IPS DF 19.7 (cell line): Measurements from ENCODE around the gene ZNF611.
"Not testable (repeated sequence)": the region's sequence is repeated elsewhere in the genome, so short reads cannot be mapped to it uniquely, and the experiment has no call there.

Source experiments
- DNase-seq: peaks from one replicate; pipeline ENCODE4 v3.0.0-alpha.2; 2013; ENCODE audit warnings: low read depth, low spot score

ZNF611 gene

GRCh38 chr19:52716522-52716921 is 18.3 kb downstream of the ZNF611 start:
- peak; percentile 75 for DNase-seq

DNA sequence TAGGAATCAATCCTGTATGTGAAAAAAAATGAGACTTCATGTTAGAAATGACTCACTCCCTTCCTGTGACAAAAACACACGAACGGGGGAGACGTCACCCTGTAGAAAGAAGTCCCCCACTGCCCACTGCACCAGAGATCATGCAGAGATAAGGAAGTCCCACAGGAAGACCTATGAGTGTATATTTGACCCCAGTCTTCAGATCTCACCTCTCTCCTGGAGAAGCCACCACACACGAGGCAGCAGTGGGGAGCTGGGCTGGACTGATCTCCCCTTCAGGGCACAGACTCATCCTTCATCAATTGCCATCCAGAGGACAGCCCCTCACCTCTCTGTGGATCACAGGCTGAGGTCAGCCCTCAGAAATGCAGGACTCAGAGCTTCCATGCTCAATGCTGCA is 18.9 kb downstream of the ZNF611 start:
- DNase-seq, result not testable (repeated sequence)

DNA sequence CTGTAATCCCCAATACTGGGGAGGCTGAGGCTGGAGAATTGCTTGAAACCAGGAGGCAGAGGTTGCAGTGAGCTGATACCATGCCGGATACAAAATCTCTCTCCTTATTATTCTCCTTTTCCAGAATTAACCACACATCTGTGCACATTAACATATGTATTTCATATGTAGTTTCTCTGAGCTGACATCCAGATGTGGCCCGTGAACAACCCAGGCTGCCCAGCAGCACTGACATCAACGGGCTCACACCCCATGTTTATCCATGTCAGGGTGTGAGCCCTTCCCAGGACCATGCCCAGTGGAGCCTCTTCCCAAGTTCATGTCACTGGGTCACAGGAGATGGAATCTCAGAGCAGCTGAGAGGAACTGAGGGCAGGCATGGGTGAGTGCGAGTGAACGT is 19.5 kb downstream of the ZNF611 start:
- DNase-seq, result not testable (repeated sequence)

GRCh38 chr19:52713051-52713450 is 21.8 kb downstream of the ZNF611 start:
- not testable (repeated sequence) for DNase-seq

DNA sequence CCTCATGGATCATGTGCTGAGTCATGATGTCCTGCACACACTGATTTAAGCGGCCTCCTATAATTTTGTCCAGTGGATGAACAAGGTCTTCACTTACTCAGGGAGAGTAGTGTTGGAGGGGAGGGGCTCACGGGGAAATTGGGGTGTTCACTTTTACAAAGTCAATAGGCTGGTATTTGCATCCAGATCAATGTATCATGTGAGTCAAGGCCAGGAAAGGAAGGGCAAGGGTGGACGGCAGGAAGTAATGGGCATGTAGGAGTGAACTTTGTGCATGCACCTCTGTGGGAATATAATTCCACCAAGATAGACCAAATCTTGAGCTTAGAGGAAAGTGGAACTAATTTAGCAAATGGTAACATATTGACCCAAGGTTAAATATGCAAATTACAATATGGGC is 23.2 kb downstream of the ZNF611 start:
- not testable (repeated sequence) for DNase-seq

- DNase-seq, result no peak
Observed at GRCh38 chr19:52710538-52710937, 24.3 kb downstream of the ZNF611 start.

GRCh38 chr19:52705615-52706014 is 29.2 kb downstream of the ZNF611 start:
- DNase-seq, result not testable (repeated sequence)

GRCh38 chr19:52703917-52704316 is 30.9 kb downstream of the ZNF611 start:
- DNase-seq, result no peak

GRCh38 chr19:52700673-52701072 is 34.2 kb downstream of the ZNF611 start:
- no peak for DNase-seq

DNA sequence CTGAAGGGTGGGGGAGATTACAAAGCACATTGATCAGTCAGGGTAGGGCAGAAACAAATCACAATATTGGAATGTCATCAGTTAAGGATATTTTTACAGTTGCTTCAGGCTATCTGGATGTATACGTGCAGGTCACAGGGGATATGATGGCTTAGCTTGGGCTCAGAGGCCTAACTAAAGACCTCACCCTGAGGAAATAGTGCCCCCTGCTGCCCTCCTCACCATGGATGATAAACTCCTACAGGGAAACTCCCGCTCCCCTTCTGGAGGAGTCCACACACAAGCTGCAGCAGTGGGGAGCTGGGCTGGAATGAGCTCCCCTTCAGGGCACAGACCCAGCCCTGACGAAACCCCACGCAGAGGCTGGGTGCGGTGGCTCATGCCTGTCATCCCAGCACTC is 35.3 kb downstream of the ZNF611 start:
- not testable (repeated sequence) for DNase-seq

DNA sequence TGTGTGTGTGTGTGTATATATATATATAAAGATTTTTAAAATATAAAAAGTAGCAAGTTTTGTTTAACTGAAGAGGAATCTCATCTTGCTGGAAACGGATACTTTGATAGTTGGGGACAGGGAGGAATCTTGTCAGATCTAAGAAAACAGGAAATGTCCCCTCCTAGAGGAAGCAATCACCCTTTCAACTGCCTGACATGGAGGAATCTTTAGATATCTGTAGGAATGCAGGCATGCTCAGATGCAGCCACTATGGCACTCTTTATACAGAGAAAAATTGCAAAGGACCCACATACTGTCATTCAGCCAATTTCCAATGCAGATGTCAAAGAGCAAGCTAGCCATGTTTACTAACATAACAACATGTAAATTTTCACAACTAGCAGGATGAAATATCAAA is 38.8 kb downstream of the ZNF611 start:
- DNase-seq, result no peak

GRCh38 chr19:52694921-52695320 is 39.9 kb downstream of the ZNF611 start:
- DNase-seq, result no peak

DNA sequence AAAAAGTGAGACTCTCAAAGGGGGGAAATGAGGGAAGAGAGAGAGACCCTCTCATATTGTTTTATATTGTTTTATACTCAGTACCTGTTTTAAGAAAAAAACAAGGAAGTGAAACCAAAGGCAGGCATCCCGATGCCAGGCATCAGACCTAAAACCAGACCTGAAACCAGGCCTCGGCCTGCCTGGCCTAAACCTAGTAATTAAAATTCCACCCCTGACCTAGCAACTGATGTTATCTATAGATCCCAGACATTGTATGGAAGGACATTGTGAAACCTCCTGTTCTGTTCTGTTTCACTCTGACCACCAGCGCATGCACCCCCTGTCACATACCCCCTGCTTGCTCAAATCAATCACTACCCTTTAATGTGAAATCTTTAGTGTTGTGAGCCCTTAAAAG is 40.6 kb downstream of the ZNF611 start:
- not testable (repeated sequence) for DNase-seq

DNA sequence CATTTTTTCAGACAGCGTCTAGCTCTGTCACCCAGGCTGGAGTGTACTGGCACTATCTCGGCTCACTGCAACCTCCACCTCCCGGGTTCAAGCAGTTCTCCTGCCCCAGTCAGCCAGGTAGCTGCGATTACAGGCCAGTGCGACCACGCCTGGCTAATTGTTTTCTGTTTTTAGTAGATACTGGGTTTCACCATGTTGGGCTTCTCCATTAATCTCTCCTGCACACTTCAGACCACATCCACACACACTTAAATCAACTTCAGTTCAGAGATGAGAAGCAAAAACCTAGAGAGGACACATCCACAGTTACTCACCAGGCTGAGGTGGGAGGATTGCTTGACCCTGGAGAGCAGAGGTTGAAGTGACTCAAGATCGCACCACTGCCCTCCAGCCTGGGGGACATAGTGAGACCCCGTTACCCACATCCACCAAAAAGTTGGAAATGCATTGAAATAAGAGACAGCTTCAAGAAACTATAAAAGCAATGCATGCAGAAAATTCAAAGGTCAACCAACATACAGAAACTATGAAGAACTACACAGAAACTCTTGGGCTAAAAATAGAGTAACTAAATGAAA is 42.3 kb downstream of the ZNF611 start:
- DNase-seq, result no peak

GRCh38 chr19:52691737-52692136 is 43.1 kb downstream of the ZNF611 start:
- no peak for DNase-seq

GRCh38 chr19:52691215-52691610 is 43.6 kb downstream of the ZNF611 start:
- DNase-seq, result no peak

DNA sequence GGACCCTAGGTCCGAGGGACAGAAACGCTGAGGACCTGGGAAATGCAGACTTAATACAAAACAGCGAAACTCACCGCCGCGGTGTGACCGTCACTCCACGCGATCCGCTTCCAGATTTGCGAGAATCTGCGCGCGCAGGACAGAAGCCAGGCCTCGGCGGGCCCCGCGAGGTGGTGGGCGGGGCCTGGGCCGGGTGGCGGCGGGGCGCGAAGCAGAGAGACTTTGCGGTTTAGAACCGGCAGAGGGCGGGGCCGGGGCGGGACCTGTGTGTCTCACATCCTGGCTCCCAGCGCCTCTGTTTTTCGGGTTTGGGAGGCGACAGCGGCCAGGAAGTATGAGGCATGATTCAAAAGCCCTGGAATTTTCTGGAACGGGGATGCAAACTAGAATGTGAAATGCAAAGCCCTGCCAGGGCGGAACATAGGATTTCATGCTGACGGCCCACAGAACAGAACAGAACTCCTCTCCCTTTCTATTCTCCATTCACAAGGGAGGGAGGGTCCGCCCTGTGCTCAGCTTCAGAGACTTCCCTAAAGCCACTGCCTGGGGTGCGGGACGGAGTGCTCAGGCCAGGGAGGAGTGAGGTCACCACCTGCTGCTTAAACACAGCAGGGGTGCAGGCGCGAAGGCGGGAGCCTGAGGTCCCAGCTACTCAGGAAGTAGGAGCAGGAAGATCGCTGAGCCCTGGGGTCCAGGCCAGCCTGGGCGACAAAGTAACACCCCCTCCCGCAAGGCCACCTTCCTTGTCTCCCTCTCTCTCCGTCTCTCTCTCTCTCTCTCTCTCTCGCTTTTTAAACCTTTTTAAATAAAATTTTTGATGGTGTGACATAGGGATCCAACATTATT is 44.3 kb downstream of the ZNF611 start:
- peak; percentile 48 for DNase-seq

- DNase-seq, result no peak
Observed at GRCh38 chr19:52689843-52690368, 44.9 kb downstream of the ZNF611 start.

DNA sequence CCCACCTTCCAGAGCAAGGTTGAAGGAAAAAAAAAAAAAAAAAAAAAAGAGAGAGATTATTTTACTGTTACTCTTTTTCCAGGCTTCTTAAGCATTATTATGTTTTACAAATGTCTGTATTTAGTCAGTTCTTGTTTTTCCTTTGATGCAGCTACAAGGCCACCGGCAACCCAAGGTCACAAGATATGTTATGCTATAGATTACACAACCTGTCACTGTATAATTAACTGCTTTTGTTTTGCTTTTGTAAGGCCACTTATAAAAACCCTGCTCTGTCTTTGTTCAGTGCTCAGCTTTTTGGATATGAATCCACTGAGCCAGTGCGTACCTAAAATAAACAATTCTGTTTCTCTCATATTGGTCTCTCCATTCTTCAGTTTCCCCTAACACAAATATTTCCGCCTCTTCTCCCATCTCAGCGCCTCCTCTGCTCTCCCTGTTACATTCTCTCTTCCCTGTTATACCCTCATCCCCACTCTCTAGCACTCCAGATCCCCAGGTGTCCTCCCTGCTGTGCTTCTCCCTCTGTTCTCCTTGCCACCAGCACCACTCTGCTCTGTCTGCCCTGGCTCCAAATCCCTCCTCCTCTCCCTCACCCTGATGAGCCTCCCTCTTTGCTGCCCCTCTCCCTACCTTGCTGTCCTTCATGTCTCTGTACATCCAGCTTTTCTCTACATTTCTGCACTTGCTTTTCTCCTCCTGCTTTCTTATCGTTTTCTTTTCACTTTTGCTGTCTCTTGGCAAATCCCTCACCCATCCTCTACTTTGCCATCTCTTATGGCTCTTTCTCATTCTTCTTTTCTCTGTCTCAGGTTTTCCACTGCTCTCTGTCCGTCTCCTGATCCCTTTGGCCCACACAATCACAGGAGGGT is 45.7 kb downstream of the ZNF611 start:
- not testable (repeated sequence) for DNase-seq

DNA sequence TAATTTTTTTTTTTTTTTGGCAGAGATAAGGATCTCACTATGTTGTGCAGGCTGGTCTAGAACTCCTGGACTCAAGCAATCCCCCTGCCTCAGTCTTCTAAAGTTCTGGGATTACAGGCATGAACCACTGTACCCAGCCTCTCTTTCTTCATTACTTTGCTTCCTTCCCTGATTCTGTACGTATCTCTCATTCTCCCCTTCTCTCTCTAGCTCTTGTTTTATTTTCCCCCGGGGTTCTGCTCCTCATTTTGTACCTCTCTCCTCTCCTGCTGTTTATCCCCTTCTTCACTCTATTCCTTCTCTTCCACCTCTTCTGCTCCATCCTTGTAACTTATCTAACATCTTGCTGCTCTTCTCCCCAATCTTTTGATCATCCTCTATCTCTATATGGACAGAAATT is 46.5 kb downstream of the ZNF611 start:
- DNase-seq, result no peak

DNA sequence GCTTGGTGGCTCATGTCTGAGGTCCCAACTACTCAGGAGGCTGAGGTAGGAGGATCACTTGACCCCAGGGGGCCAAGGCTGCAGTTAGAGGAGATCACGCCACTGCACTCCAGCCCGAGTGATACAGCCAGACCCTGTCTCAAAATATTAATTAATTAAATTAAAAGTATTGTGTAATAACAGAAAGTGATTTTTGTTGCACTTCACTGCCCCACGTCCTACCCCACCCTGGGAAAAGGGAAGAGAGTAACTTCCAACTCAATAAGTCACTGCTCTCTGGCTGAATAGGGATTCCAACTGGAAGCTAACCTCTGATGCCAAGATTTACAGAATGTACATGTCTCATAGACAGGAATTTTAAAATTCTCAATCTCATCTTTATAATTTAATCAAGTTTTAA is 47.2 kb downstream of the ZNF611 start:
- DNase-seq, result no peak

- DNase-seq, result no peak
Observed at GRCh38 chr19:52685811-52686210, 49.0 kb downstream of the ZNF611 start.
